Left lung (tissue), 10 donors: ENCODE data around the gene ARGLU1. TPM values are rescaled to one million over a fixed set of nuclear protein-coding genes. Genes with fewer than 3 reads are reported as not detected.

Source experiments
- ATAC-seq: fragments of 200-7000 bp; cut with Tn5 transposase; one replicate; pipeline ENCODE4 v1.9.1; 2020; ENCODE audit warnings: moderate library complexity
- DNase-seq, 4 donors: peaks; one replicate each; pipeline ENCODE4 v3.0.0-alpha.2; 2013 to 2020
- H3K27ac ChIP-seq, 2 donors: fragments of 200-600 bp; sonication (generic) in 1 of 2; one replicate each; pipeline versions ENCODE4 v1.5.0 to v1.8.0; 2020 to 2021
- H3K27me3 ChIP-seq, 2 donors: fragments of 200-600 bp; sonication (generic) in 1 of 2; one replicate each; pipeline versions ENCODE4 v1.5.0 to v1.8.0; 2020 to 2021
- H3K36me3 ChIP-seq, 2 donors: fragments of 200-600 bp; sonication (generic) in 1 of 2; one replicate each; pipeline versions ENCODE4 v1.5.0 to v1.8.0; 2020 to 2021
- H3K4me1 ChIP-seq, 2 donors: fragments of 200-600 bp; one replicate each; pipeline ENCODE4 v1.8.0; 2021
- H3K4me3 ChIP-seq, 2 donors: fragments of 200-600 bp; sonication (generic) in 1 of 2; one replicate each; pipeline versions ENCODE4 v1.5.0 to v1.8.0; 2020 to 2021; ENCODE audit warnings: mild to moderate bottlenecking in 1 of 2
- H3K9me3 ChIP-seq, 2 donors: fragments of 200-600 bp; sonication (generic) in 1 of 2; one replicate each; pipeline versions ENCODE4 v1.5.0 to v1.8.0; 2020 to 2021
- intact Hi-C, 2 donors: fragments of 100-400 bp; cut with DNase I; formaldehyde crosslinking; loops; one replicate each; pipeline versions ENCODE4 v1.11.2 to v1.14.2; 2022
- polyA plus RNA-seq, 6 donors: library from polyadenylated mRNA; unstranded; fragments of 120-200 nt; gene quantifications; one replicate each; pipeline ENCODE4 v1.2.1, GENCODE V29; 2013; ENCODE audit not compliant: insufficient read length in 6 of 6
- total RNA-seq, 2 donors: library from RNA; stranded (reverse); fragmentation: NEBNext Ultra II Directional; extraction: Animal tissue kit (Norgen Biotek cat#: 25700); gene quantifications; one replicate each; pipeline ENCODE4 v1.2.1, GENCODE V29; 2021
- TF ChIP-seq, protein P1 (sequence below), 2 donors: fragments of 200-600 bp; sonication (generic) in 1 of 2; IDR thresholded peaks; one replicate each; pipeline versions ENCODE4 v1.5.0 to v1.8.0; 2021; ENCODE audit warnings: antibody characterized with exemption in 2 of 2
- donor health status: DM: no; HTN: yes; CAD: no.
- donor health status: DM: no; HTN: no; CAD: no.

ARGLU1 gene
- total and polyA plus RNA-seq, 8 donors = 67.3 to 482 (median 387) TPM

DNA sequence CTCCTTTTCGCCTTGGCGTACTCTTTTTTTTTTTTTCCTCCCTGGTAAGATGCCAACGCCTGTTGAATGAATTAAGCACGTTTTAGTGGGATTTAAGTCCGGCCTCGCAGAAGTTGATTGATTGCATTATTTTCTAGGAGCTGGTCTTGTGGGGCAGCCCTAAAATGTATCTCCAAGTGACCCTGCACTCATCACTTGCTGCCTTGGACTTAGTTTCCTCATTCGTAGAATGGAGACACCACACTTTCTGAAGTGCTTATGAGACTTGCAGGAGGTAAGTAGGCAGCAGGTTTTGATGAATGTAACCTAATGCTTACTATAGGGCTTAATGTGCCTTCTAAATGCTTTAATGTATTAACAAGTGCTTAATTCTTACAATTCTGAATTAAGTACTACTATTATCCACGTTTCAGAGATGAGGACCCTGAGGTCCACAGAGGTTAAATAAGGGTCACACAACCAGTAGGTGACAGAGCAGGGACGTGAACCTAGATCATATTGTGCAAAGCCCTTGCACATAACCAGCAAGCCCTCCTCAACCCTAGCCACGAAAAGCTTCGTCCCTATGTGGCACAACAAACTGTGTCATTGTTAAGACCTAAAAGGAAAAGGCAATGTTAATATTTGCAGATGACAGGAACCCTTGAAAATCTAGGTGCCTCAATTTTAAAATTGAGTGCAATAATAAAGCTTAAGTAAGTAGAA lies 514 bp upstream of the ARGLU1 start:
- intact Hi-C loops = no loop called here
- Histone ChIP-seq H3K9me3 (no peaks in the 10 kb centered on the region), H3K4me1 (peaks cover 18 to 50% of the 10 kb centered on the region in 2 donors), H3K4me3 (peak overlapping the region; percentile 90 to 91), H3K27me3 (no peaks in the 10 kb centered on the region), H3K27ac (peak overlapping the region; percentile 96 to 99), H3K36me3 (no peaks in the 10 kb centered on the region)
- ATAC-seq = peak; percentile 8
- no peak for DNase-seq
- TF ChIP-seq, protein P1, sequence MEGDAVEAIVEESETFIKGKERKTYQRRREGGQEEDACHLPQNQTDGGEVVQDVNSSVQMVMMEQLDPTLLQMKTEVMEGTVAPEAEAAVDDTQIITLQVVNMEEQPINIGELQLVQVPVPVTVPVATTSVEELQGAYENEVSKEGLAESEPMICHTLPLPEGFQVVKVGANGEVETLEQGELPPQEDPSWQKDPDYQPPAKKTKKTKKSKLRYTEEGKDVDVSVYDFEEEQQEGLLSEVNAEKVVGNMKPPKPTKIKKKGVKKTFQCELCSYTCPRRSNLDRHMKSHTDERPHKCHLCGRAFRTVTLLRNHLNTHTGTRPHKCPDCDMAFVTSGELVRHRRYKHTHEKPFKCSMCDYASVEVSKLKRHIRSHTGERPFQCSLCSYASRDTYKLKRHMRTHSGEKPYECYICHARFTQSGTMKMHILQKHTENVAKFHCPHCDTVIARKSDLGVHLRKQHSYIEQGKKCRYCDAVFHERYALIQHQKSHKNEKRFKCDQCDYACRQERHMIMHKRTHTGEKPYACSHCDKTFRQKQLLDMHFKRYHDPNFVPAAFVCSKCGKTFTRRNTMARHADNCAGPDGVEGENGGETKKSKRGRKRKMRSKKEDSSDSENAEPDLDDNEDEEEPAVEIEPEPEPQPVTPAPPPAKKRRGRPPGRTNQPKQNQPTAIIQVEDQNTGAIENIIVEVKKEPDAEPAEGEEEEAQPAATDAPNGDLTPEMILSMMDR (IDR thresholded peaks at IDR 0.05) = no peak

DNA sequence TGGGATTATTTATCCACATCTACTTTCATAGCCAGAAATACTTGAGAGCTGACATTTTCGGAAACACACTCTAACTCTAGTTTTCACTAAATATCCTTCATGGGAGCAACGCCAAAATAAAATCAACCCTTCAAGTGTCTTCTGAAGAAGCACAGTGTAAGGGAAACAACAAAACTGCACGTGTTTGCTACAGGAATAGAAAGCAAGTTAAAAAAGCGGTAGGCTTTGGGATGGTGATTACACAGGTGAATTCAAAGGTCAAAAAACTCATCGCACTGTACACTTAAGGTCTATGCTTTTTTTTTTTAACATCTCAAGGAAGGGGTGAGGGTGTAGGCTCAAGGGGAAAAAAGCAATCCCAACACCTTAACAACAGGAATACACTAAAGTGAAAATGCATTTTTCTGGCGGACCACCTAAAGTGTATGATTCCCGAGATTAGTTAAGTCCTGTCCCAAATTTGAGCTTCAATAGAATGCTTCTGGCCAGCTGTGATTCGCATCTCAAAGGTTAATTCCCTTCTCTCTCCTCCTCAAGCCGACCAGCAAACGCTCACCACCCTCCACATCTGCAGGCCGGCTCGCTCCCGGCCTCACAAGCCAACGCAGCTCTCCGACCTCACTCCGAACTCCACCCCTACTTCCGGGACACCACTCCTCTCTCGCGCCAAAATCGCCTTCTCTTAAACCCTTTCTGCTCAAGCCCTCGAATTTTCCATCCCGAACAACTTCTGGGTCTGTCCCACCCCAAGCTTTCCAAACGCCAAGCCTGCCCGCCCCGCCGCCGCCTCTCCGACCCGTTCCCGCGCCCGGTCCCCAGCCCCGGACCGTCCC lies 1.1 kb downstream of the ARGLU1 start:
- TF ChIP-seq, protein P1 (IDR thresholded peaks at IDR 0.05) = no peak
- H3K4me3 ChIP-seq = peak overlapping the region; percentile 90 to 91
- ATAC-seq = peak; percentile 66
- H3K4me1 ChIP-seq = peaks cover 18 to 66% of the 10 kb centered on the region in 2 donors
- no peaks in the 10 kb centered on the region for H3K9me3 ChIP-seq
- peak overlapping the region; percentile 96 to 99 for H3K27ac ChIP-seq
- intact Hi-C loops = no loop called here
- peak in 2 of 4 donors; percentile 68 to 75 for DNase-seq
- no peaks in the 10 kb centered on the region for H3K36me3 ChIP-seq
- H3K27me3 ChIP-seq = no peaks in the 10 kb centered on the region

DNA sequence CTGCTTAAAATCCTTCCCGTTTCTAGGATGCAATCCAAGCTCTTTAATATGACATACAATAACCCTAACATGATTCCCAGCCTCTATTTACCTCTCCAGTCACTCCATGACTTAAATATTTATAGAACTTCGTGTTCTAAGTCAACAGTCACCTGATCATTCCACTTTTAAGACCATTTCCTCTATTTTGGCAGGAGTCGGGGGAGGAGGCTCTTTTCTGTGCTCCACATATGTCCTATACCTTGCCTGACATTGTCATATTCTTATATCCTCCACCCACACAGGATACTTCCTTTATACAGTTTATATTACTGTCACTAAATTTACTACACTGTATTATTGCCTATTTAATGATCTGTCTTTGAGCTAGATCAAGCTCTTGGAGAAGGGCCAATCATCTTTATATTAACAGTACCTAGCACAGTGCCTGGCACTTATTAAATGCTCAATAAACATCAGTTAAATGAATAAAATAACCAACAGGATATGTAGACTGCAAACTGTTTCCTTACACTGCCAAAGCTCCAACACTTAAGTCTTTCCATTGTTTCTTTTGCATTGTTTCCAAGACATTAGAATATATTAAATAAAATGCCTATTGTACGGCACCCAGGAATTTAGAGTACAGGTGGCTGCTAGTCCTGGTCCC lies 2.7 kb downstream of the ARGLU1 start:
- Histone ChIP-seq H3K9me3 (no peaks in the 10 kb centered on the region), H3K36me3 (no peaks in the 10 kb centered on the region), H3K27me3 (no peaks in the 10 kb centered on the region), H3K4me3 (peak overlapping the region in 1 of 2 donors; percentile 91), H3K27ac (no peak overlapping the region), H3K4me1 (peaks cover 18 to 77% of the 10 kb centered on the region in 2 donors)
- ATAC-seq = no peak
- intact Hi-C loops = no loop called here
- no peak for DNase-seq
- TF ChIP-seq, protein P1 (IDR thresholded peaks at IDR 0.05) = no peak

DNA sequence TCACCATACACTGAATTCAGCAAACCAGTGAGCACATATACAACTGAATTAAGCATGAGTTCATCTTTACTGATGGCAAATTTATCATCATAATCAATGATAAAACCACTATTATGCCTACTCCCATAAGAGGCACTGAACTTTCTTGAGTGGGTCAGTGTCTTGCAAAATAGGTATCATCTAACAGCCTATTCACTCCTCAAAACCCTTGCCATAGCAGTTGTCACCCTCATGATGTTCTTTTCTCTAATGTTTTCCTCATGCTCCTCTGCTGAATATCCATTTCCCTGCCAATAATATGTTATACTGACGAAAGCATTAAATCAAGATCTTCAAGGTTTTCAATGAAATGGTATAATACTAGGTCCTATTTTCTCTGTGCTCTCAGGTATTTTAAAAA lies 5.6 kb downstream of the ARGLU1 start:
- intact Hi-C loops = no loop called here
- Histone ChIP-seq H3K4me3 (no peak overlapping the region), H3K36me3 (peaks cover 0 to 21% of the 10 kb centered on the region in 2 donors), H3K27me3 (no peaks in the 10 kb centered on the region), H3K27ac (no peak overlapping the region), H3K4me1 (peaks cover 18 to 70% of the 10 kb centered on the region in 2 donors), H3K9me3 (no peaks in the 10 kb centered on the region)
- ATAC-seq = no peak
- DNase-seq = no peak
- TF ChIP-seq, protein P1 (IDR thresholded peaks at IDR 0.05) = no peak
